ENCODE results near the gene MELK.

The MELK gene

DNA sequence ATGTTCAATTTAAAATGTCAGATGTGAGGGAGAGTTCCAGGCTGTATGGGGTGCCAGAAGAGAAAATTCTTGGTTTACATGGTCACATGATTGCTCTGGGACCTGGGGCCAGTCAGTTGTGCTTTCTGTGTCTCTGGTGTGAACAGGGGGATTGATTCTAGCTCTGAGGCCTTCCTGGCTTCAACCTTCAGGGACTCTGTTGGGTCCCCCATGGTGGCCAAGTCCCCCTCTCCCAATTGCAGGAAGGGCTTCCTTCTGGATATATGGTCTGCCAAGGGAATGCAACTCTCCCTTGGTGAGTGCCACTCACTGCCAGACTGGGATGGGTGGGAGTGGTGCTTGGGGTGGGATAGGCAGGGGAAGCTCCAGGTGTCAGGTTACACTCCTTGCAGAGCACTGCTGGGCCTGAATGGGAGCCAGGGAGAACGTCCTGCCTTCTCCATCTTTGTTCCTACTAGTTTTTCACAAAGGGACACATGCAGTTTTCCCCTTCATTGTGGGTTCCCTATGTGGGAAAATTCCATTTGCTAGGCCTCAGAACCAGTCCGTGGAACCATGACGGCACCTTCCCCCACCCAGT, 153.2 kb downstream of the MELK start:
- no peaks in the 10 kb centered on the region for H4K20me1 ChIP-seq (ENCODE audit: insufficient read depth, low read length)
- H3K9ac ChIP-seq (ENCODE audit: low read length): no peak overlapping the region
- TF ChIP-seq, protein P1, sequence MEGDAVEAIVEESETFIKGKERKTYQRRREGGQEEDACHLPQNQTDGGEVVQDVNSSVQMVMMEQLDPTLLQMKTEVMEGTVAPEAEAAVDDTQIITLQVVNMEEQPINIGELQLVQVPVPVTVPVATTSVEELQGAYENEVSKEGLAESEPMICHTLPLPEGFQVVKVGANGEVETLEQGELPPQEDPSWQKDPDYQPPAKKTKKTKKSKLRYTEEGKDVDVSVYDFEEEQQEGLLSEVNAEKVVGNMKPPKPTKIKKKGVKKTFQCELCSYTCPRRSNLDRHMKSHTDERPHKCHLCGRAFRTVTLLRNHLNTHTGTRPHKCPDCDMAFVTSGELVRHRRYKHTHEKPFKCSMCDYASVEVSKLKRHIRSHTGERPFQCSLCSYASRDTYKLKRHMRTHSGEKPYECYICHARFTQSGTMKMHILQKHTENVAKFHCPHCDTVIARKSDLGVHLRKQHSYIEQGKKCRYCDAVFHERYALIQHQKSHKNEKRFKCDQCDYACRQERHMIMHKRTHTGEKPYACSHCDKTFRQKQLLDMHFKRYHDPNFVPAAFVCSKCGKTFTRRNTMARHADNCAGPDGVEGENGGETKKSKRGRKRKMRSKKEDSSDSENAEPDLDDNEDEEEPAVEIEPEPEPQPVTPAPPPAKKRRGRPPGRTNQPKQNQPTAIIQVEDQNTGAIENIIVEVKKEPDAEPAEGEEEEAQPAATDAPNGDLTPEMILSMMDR (IDR thresholded peaks at IDR 0.05; ENCODE audit: low read depth, low read length): no peak
- no peak for TF ChIP-seq EZH2phosphoT487 (IDR thresholded peaks at IDR 0.05; ENCODE audit: low read depth)
- H3K36me3 ChIP-seq (replicated peaks; ENCODE audit: low read depth, low read length): no peaks in the 10 kb centered on the region
- no peaks in the 10 kb centered on the region for H3K79me2 ChIP-seq (ENCODE audit: low read length)
- H3K4me1 ChIP-seq (ENCODE audit: low read length): peaks cover 39% of the 10 kb centered on the region
- H2AFZ ChIP-seq (ENCODE audit: low read depth, low read length): no peak overlapping the region
- H3K27ac ChIP-seq (ENCODE audit: low read length): no peak overlapping the region
- H3K4me3 ChIP-seq (ENCODE audit: low read length): no peak overlapping the region
- H3K27me3 ChIP-seq (ENCODE audit: low read depth, low read length): peaks cover 7% of the 10 kb centered on the region; the same call in 1 of the 2 replicates
- H3K4me2 ChIP-seq (ENCODE audit: low read length): no peak overlapping the region
- H3K9me3 ChIP-seq (ENCODE audit: insufficient read depth, low read length): no peaks in the 10 kb centered on the region
